ENCODE data around the gene STK25.
"Not testable (repeated sequence)": the region's sequence is repeated elsewhere in the genome, so short reads cannot be mapped to it uniquely, and the experiment has no call there.

STK25 gene

GRCh38 chr2:241509155-241509784 is 886 bp upstream of the STK25 start:
- FAIRE-seq (no peak), DNase-seq (ENCODE audit: insufficient read length, low spot score) (no peak)
- no peak for TF ChIP-seq POLR2A (IDR thresholded peaks at IDR 0.05; ENCODE audit: low read depth, low read length)

- FAIRE-seq (no peak), DNase-seq (ENCODE audit: insufficient read length, low spot score) (peak; percentile 64)
- no peak for TF ChIP-seq POLR2A (IDR thresholded peaks at IDR 0.05; ENCODE audit: low read depth, low read length)
Observed at GRCh38 chr2:241507430-241508239, 749 bp downstream of the STK25 start.

- DNase-seq (ENCODE audit: insufficient read length, low spot score) = no peak
- no peak for TF ChIP-seq POLR2A (IDR thresholded peaks at IDR 0.05; ENCODE audit: low read depth, low read length)
- FAIRE-seq = no peak
Observed at GRCh38 chr2:241506793-241507429, 1.5 kb downstream of the STK25 start.

- FAIRE-seq; DNase-seq (ENCODE audit: insufficient read length, low spot score): not testable (repeated sequence)
Observed at GRCh38 chr2:241506317-241506716, 2.1 kb downstream of the STK25 start.

GRCh38 chr2:241505781-241506201 is 2.6 kb downstream of the STK25 start:
- FAIRE-seq = no peak
- no peak for TF ChIP-seq POLR2A (IDR thresholded peaks at IDR 0.05; ENCODE audit: low read depth, low read length)
- no peak for DNase-seq (ENCODE audit: insufficient read length, low spot score)

GRCh38 chr2:241505086-241505780 is 3.2 kb downstream of the STK25 start:
- TF ChIP-seq POLR2A (IDR thresholded peaks at IDR 0.05; ENCODE audit: low read depth, low read length) = no peak
- DNase-seq (ENCODE audit: insufficient read length, low spot score) (no peak), FAIRE-seq (no peak)

GRCh38 chr2:241503776-241504392 is 4.5 kb downstream of the STK25 start:
- TF ChIP-seq POLR2A (IDR thresholded peaks at IDR 0.05; ENCODE audit: low read depth, low read length) = no peak
- no peak for DNase-seq (ENCODE audit: insufficient read length, low spot score)
- no peak for FAIRE-seq

GRCh38 chr2:241502281-241502680 is 6.1 kb downstream of the STK25 start:
- no peak for DNase-seq (ENCODE audit: insufficient read length, low spot score)
- no peak for TF ChIP-seq POLR2A (IDR thresholded peaks at IDR 0.05; ENCODE audit: low read depth, low read length)
- no peak for FAIRE-seq

GRCh38 chr2:241501551-241501950 is 6.8 kb downstream of the STK25 start:
- FAIRE-seq (no peak), DNase-seq (ENCODE audit: insufficient read length, low spot score) (no peak)
- no peak for TF ChIP-seq POLR2A (IDR thresholded peaks at IDR 0.05; ENCODE audit: low read depth, low read length)

GRCh38 chr2:241501099-241501541 is 7.3 kb downstream of the STK25 start:
- no peak for DNase-seq (ENCODE audit: insufficient read length, low spot score)
- TF ChIP-seq POLR2A (IDR thresholded peaks at IDR 0.05; ENCODE audit: low read depth, low read length) = no peak
- no peak for FAIRE-seq

- DNase-seq (ENCODE audit: insufficient read length, low spot score) (no peak), FAIRE-seq (no peak)
- TF ChIP-seq POLR2A (IDR thresholded peaks at IDR 0.05; ENCODE audit: low read depth, low read length) = no peak
Observed at GRCh38 chr2:241500431-241500975, 7.9 kb downstream of the STK25 start.

- DNase-seq (ENCODE audit: insufficient read length, low spot score) (no peak), FAIRE-seq (no peak)
- no peak for TF ChIP-seq POLR2A (IDR thresholded peaks at IDR 0.05; ENCODE audit: low read depth, low read length)
Observed at GRCh38 chr2:241500016-241500415, 8.4 kb downstream of the STK25 start.
